ENCODE measurements around the gene FCHSD2. TPM values are rescaled to one million over a fixed set of nuclear protein-coding genes. Genes with fewer than 3 reads are reported as not detected.

FCHSD2 gene
- total and polyA plus RNA-seq, 2 donors (not counting 1 experiment from before 2014, with no cell fraction given): 19.5 to 40.6 TPM

GRCh38 chr11:72805216-72805615 is 336.9 kb downstream of the FCHSD2 start:
- H3K36me3 ChIP-seq (ENCODE audit: control insufficient read depth, insufficient read depth, low read length): no peaks in the 10 kb centered on the region
- H3K4me1 ChIP-seq (ENCODE audit: control insufficient read depth, extremely low read depth, insufficient read depth, low read length): no peaks in the 10 kb centered on the region
- TF ChIP-seq CTCF (conservative IDR thresholded peaks at IDR 0.05 in 1 of 2, IDR thresholded peaks at IDR 0.05 in 1 of 2; ENCODE audit: low read depth in 1 of 2, low read length in 2 of 2): no peak
- TF ChIP-seq EZH2 (IDR thresholded peaks at IDR 0.05; ENCODE audit: low read length, missing control alignments): no peak
- H3K27ac ChIP-seq (ENCODE audit: insufficient read depth, low read length): no peak overlapping the region
- no peaks in the 10 kb centered on the region for H3K27me3 ChIP-seq (ENCODE audit: control insufficient read depth, insufficient read depth, low read length)
- no peak overlapping the region for H3K9ac ChIP-seq (ENCODE audit: insufficient read depth, low read length)
- H2AFZ ChIP-seq (ENCODE audit: low read length): no peak overlapping the region
- H3K79me2 ChIP-seq (ENCODE audit: control insufficient read depth, insufficient read depth, low read length): no peaks in the 10 kb centered on the region
- no peak for DNase-seq (ENCODE audit: low read depth in 2 of 2)
- no peaks in the 10 kb centered on the region for H4K20me1 ChIP-seq (ENCODE audit: control insufficient read depth, extremely low read depth, insufficient read depth, low read length)
- no peak overlapping the region for H3K4me3 ChIP-seq (replicated peaks in 1 of 4; ENCODE audit: control extremely low read depth in 1 of 4, insufficient read depth in 1 of 4, low read depth in 3 of 4, low read length in 4 of 4)
- H3K4me2 ChIP-seq (ENCODE audit: extremely low read depth, insufficient read depth, low read length): no peak overlapping the region
- no peaks in the 10 kb centered on the region for H3K9me3 ChIP-seq (ENCODE audit: control insufficient read depth, insufficient read depth, low read depth, low read length)

GRCh38 chr11:72802822-72803221 is 339.3 kb downstream of the FCHSD2 start:
- H3K9ac ChIP-seq (ENCODE audit: insufficient read depth, low read length): no peak overlapping the region
- no peak overlapping the region for H3K4me3 ChIP-seq (replicated peaks in 1 of 4; ENCODE audit: control extremely low read depth in 1 of 4, insufficient read depth in 1 of 4, low read depth in 3 of 4, low read length in 4 of 4)
- H3K4me2 ChIP-seq (ENCODE audit: extremely low read depth, insufficient read depth, low read length): no peak overlapping the region
- no peaks in the 10 kb centered on the region for H3K79me2 ChIP-seq (ENCODE audit: control insufficient read depth, insufficient read depth, low read length)
- no peaks in the 10 kb centered on the region for H3K9me3 ChIP-seq (ENCODE audit: control insufficient read depth, insufficient read depth, low read depth, low read length)
- no peaks in the 10 kb centered on the region for H3K27me3 ChIP-seq (ENCODE audit: control insufficient read depth, insufficient read depth, low read length)
- H3K36me3 ChIP-seq (ENCODE audit: control insufficient read depth, insufficient read depth, low read length): no peaks in the 10 kb centered on the region
- TF ChIP-seq CTCF (conservative IDR thresholded peaks at IDR 0.05 in 1 of 2, IDR thresholded peaks at IDR 0.05 in 1 of 2; ENCODE audit: low read depth in 1 of 2, low read length in 2 of 2) (no peak), EZH2 (IDR thresholded peaks at IDR 0.05; ENCODE audit: low read length, missing control alignments) (no peak)
- no peak overlapping the region for H2AFZ ChIP-seq (ENCODE audit: low read length)
- no peak for DNase-seq (ENCODE audit: low read depth in 2 of 2)
- H4K20me1 ChIP-seq (ENCODE audit: control insufficient read depth, extremely low read depth, insufficient read depth, low read length): no peaks in the 10 kb centered on the region
- no peaks in the 10 kb centered on the region for H3K4me1 ChIP-seq (ENCODE audit: control insufficient read depth, extremely low read depth, insufficient read depth, low read length)
- no peak overlapping the region for H3K27ac ChIP-seq (ENCODE audit: insufficient read depth, low read length)

GRCh38 chr11:72799441-72799840 is 342.7 kb downstream of the FCHSD2 start:
- Histone ChIP-seq H3K9me3 (ENCODE audit: control insufficient read depth, insufficient read depth, low read depth, low read length) (no peaks in the 10 kb centered on the region), H3K27ac (ENCODE audit: insufficient read depth, low read length) (no peak overlapping the region), H3K9ac (ENCODE audit: insufficient read depth, low read length) (no peak overlapping the region), H3K4me1 (ENCODE audit: control insufficient read depth, extremely low read depth, insufficient read depth, low read length) (peaks cover 4% of the 10 kb centered on the region), H2AFZ (ENCODE audit: low read length) (no peak overlapping the region), H3K36me3 (ENCODE audit: control insufficient read depth, insufficient read depth, low read length) (no peaks in the 10 kb centered on the region), H4K20me1 (ENCODE audit: control insufficient read depth, extremely low read depth, insufficient read depth, low read length) (no peaks in the 10 kb centered on the region), H3K4me2 (ENCODE audit: extremely low read depth, insufficient read depth, low read length) (no peak overlapping the region), H3K27me3 (ENCODE audit: control insufficient read depth, insufficient read depth, low read length) (no peaks in the 10 kb centered on the region), H3K4me3 (replicated peaks in 1 of 4; ENCODE audit: control extremely low read depth in 1 of 4, insufficient read depth in 1 of 4, low read depth in 3 of 4, low read length in 4 of 4) (no peak overlapping the region), H3K79me2 (ENCODE audit: control insufficient read depth, insufficient read depth, low read length) (no peaks in the 10 kb centered on the region)
- no peak for DNase-seq (ENCODE audit: low read depth in 2 of 2)
- TF ChIP-seq CTCF (conservative IDR thresholded peaks at IDR 0.05 in 1 of 2, IDR thresholded peaks at IDR 0.05 in 1 of 2; ENCODE audit: low read depth in 1 of 2, low read length in 2 of 2): no peak
- TF ChIP-seq EZH2 (IDR thresholded peaks at IDR 0.05; ENCODE audit: low read length, missing control alignments): no peak
